ENCODE data around the gene SURF1.

SURF1 gene

GRCh38 chr9:133367778-133368177 lies 11.5 kb upstream of the SURF1 start:
- no peaks in the 10 kb centered on the region for H3K27me3 ChIP-seq (ENCODE audit: insufficient read depth, poor library complexity, severe bottlenecking)
- DNase-seq (ENCODE audit: low read depth in 1 of 2, low spot score in 1 of 2) = no peak
- no peak overlapping the region for H3K4me3 ChIP-seq (replicated peaks; ENCODE audit: insufficient read depth, low read length)
- TF ChIP-seq POLR2AphosphoS5 (IDR thresholded peaks at IDR 0.05; ENCODE audit: low read depth) = no peak
- no peak overlapping the region for H3K27ac ChIP-seq (replicated peaks)

GRCh38 chr9:133367221-133367620 lies 10.9 kb upstream of the SURF1 start:
- no peak for DNase-seq (ENCODE audit: low read depth in 1 of 2, low spot score in 1 of 2)
- no peaks in the 10 kb centered on the region for H3K27me3 ChIP-seq (ENCODE audit: insufficient read depth, poor library complexity, severe bottlenecking)
- H3K27ac ChIP-seq (replicated peaks) = no peak overlapping the region
- TF ChIP-seq SPI1 (IDR thresholded peaks at IDR 0.05; ENCODE audit: borderline replicate concordance, low read depth) (no peak), REST (IDR thresholded peaks at IDR 0.05; ENCODE audit: insufficient replicate concordance, low read depth) (no peak), GABPA (IDR thresholded peaks at IDR 0.05; ENCODE audit: low read depth) (no peak), POLR2AphosphoS5 (IDR thresholded peaks at IDR 0.05; ENCODE audit: low read depth) (no peak), CTCF (IDR thresholded peaks at IDR 0.05; ENCODE audit: insufficient read depth, low read length) (no peak)
- H3K4me3 ChIP-seq (replicated peaks; ENCODE audit: insufficient read depth, low read length) = no peak overlapping the region

GRCh38 chr9:133366435-133366834 lies 10.1 kb upstream of the SURF1 start:
- no peak overlapping the region for H3K4me3 ChIP-seq (replicated peaks; ENCODE audit: insufficient read depth, low read length)
- DNase-seq (ENCODE audit: low read depth in 1 of 2, low spot score in 1 of 2) = no peak
- TF ChIP-seq CTCF (IDR thresholded peaks at IDR 0.05; ENCODE audit: insufficient read depth, low read length) (no peak), REST (IDR thresholded peaks at IDR 0.05; ENCODE audit: insufficient replicate concordance, low read depth) (no peak), SPI1 (IDR thresholded peaks at IDR 0.05; ENCODE audit: borderline replicate concordance, low read depth) (no peak), GABPA (IDR thresholded peaks at IDR 0.05; ENCODE audit: low read depth) (no peak), POLR2AphosphoS5 (IDR thresholded peaks at IDR 0.05; ENCODE audit: low read depth) (no peak)

GRCh38 chr9:133362359-133363044 lies 6.2 kb upstream of the SURF1 start:
- DNase-seq (ENCODE audit: low read depth in 1 of 2, low spot score in 1 of 2) = no peak
- Histone ChIP-seq H3K4me3 (replicated peaks; ENCODE audit: insufficient read depth, low read length) (no peak overlapping the region), H3K27ac (replicated peaks) (no peak overlapping the region), H3K27me3 (ENCODE audit: insufficient read depth, poor library complexity, severe bottlenecking) (no peaks in the 10 kb centered on the region)
- TF ChIP-seq CTCF (IDR thresholded peaks at IDR 0.05; ENCODE audit: insufficient read depth, low read length) = no peak
- no peak for TF ChIP-seq GABPA (IDR thresholded peaks at IDR 0.05; ENCODE audit: low read depth)
- no peak for TF ChIP-seq POLR2AphosphoS5 (IDR thresholded peaks at IDR 0.05; ENCODE audit: low read depth)
- no peak for TF ChIP-seq REST (IDR thresholded peaks at IDR 0.05; ENCODE audit: insufficient replicate concordance, low read depth)

More at GRCh38 chr9:133366435-133366834, 10.1 kb upstream of the SURF1 start:
- H3K27ac ChIP-seq (replicated peaks) = no peak overlapping the region
- H3K27me3 ChIP-seq (ENCODE audit: insufficient read depth, poor library complexity, severe bottlenecking) = no peaks in the 10 kb centered on the region

Measured in HL-60 (cell line).